Smooth muscle cell (in vitro differentiated cells): ENCODE data around the gene LRP5. TPM values are rescaled to one million over a fixed set of nuclear protein-coding genes. Genes with fewer than 3 reads are reported as not detected.

Source experiments
- DNase-seq: peaks from one replicate; lab custom pipeline; 2025; ENCODE audit not compliant: unreplicated experiment; lab: John Stamatoyannopoulos, UW
- H2AFZ ChIP-seq: fragments of 200-600 bp; sonication (generic); 2 replicates; pipeline ENCODE4 v1.6.0; 2016; ENCODE audit warnings: antibody characterized with exemption, low read depth, mild to moderate bottlenecking
- H3F3A ChIP-seq: fragments of 200-600 bp; sonication (generic); 2 replicates; pipeline ENCODE4 v1.6.0; 2017; ENCODE audit warnings: antibody characterized with exemption, low read depth
- H3K27ac ChIP-seq: fragments of 200-600 bp; sonication (generic); 2 replicates; pipeline ENCODE4 v1.5.1; 2016; ENCODE audit warnings: low read depth, mild to moderate bottlenecking
- H3K27me3 ChIP-seq: fragments of 200-600 bp; sonication (generic); 2 replicates; pipeline ENCODE4 v1.6.1; 2016; ENCODE audit warnings: low read depth, mild to moderate bottlenecking
- H3K36me3 ChIP-seq: fragments of 200-600 bp; sonication (generic); 2 replicates; pipeline ENCODE4 v1.5.1; 2016; ENCODE audit warnings: low read depth
- H3K4me1 ChIP-seq: fragments of 200-600 bp; sonication (generic); 2 replicates; pipeline ENCODE4 v1.5.1; 2016; ENCODE audit warnings: low read depth
- H3K4me2 ChIP-seq: fragments of 200-600 bp; sonication (generic); 2 replicates; pipeline ENCODE4 v1.6.0; 2016; ENCODE audit warnings: mild to moderate bottlenecking
- H3K4me3 ChIP-seq: fragments of 200-600 bp; sonication (generic); 2 replicates; pipeline ENCODE4 v1.5.1; 2016; ENCODE audit warnings: mild to moderate bottlenecking
- H3K79me2 ChIP-seq: fragments of 200-600 bp; sonication (generic); 2 replicates; pipeline ENCODE4 v1.6.0; 2016; ENCODE audit warnings: low read depth, mild to moderate bottlenecking
- H3K9ac ChIP-seq: fragments of 200-600 bp; sonication (generic); 2 replicates; pipeline ENCODE4 v1.6.0; 2016; ENCODE audit warnings: low read depth
- H3K9me3 ChIP-seq: fragments of 200-600 bp; sonication (generic); replicated peaks from 2 replicates; pipeline ENCODE4 v1.5.1; 2016; ENCODE audit warnings: low read depth
- H4K20me1 ChIP-seq: fragments of 200-600 bp; sonication (generic); 2 replicates; pipeline ENCODE4 v1.6.0; 2016; ENCODE audit warnings: low read depth
- WGBS: methylation state at CpG from one replicate; pipeline ENCODE4 v1.1.7; 2016; ENCODE audit warnings: low lambda C conversion rate; 5-methylcytosine and 5-hydroxymethylcytosine counted together
- polyA plus RNA-seq: library from polyadenylated mRNA; unstranded; fragments of >200 nt; fragmentation: Nextera tagmentation; extraction: Ambion mirVana; gene quantifications from 2 replicates; pipeline ENCODE4 v1.2.1, GENCODE V29; 2016
- total RNA-seq: library from RNA; depleted of rRNA; stranded (reverse); fragments of >200 nt; gene quantifications from 2 replicates; pipeline ENCODE4 v1.2.3, GENCODE V29; 2014
- TF ChIP-seq, protein P1 (sequence below): fragments of 200-600 bp; sonication (generic); IDR thresholded peaks from 2 replicates; pipeline ENCODE4 v1.5.1; 2017; ENCODE audit warnings: borderline replicate concordance, mild to moderate bottlenecking, antibody characterized with exemption; ENCODE audit not compliant: insufficient read depth, poor library complexity, severe bottlenecking

The LRP5 gene
- total and polyA plus RNA-seq, 2 experiments from 2014 or later = 16.1 to 26.6 TPM

DNA sequence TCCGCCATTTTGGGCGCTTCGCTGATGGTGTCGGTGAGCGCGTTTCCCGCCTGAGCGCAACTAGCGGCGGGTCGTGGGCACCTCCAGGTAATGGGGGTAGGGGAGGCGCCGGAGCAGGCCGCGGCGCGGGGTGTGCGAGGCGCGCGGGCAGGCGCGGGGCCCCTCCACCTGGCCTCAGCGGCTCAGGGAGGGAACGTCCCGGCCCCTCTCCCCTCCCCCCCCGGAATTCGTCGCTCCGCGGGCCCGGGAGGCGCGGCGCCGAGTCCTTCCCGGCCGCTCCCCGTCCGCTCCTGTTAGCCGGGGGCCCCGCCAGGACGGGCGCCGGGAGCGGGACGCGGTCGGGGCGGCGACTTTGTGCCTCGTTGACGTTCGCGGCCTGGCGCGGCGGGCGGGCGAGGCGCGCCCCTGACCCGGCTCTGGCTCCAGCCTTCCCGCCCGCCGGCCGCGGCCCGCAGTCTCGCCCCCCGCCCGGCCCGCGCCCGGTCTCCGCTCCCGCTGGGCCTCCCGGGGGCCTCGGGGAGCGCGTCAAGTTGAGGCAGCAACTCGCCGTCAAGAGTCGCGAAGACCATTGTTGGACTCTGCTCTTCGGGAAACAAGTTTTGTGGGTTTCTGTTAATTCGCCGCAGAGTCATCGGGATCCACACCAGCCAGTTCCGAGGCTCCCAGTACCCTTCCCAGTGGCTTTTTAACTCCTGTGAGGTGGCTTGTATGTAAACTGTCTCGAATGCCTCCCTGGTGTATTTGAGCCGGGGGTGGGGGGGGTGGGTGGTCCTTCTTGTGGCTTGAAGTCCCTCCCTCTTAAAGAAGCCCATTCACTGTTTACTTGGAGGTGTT is 148.6 kb downstream of the LRP5 start, which contains the start of gene PPP6R3:
Gene PPP6R3 (plus strand): TSS at position 12 of the 834 bp plus-strand sequence. CDS start 76,913 bp downstream, outside the sequence.
- H3K9me3 ChIP-seq = no peaks in the 10 kb centered on the region
- H3F3A ChIP-seq = peaks cover 7% of the 10 kb centered on the region
- H3K27ac ChIP-seq = peak within 1 kb of the TSS; percentile 87
- H2AFZ ChIP-seq = peak within 1 kb of the TSS; percentile 36
- H3K4me3 ChIP-seq = peak within 1 kb of the TSS; percentile 95
- peaks cover 54% of the 10 kb centered on the region for H3K79me2 ChIP-seq
- TF ChIP-seq, protein P1, sequence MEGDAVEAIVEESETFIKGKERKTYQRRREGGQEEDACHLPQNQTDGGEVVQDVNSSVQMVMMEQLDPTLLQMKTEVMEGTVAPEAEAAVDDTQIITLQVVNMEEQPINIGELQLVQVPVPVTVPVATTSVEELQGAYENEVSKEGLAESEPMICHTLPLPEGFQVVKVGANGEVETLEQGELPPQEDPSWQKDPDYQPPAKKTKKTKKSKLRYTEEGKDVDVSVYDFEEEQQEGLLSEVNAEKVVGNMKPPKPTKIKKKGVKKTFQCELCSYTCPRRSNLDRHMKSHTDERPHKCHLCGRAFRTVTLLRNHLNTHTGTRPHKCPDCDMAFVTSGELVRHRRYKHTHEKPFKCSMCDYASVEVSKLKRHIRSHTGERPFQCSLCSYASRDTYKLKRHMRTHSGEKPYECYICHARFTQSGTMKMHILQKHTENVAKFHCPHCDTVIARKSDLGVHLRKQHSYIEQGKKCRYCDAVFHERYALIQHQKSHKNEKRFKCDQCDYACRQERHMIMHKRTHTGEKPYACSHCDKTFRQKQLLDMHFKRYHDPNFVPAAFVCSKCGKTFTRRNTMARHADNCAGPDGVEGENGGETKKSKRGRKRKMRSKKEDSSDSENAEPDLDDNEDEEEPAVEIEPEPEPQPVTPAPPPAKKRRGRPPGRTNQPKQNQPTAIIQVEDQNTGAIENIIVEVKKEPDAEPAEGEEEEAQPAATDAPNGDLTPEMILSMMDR = no peak
- peaks cover 21% of the 10 kb centered on the region for H3K4me1 ChIP-seq
- H3K36me3 ChIP-seq = no peaks in the 10 kb centered on the region
- H3K27me3 ChIP-seq = no peaks in the 10 kb centered on the region
- peak within 1 kb of the TSS; percentile 97 for H3K4me2 ChIP-seq
- H3K9ac ChIP-seq = peak within 1 kb of the TSS; percentile 97
- H4K20me1 ChIP-seq = peaks cover 49% of the 10 kb centered on the region
- WGBS = 2% methylated on average over 20 of the region's 92 CpGs
- DNase-seq = no peak

DNA sequence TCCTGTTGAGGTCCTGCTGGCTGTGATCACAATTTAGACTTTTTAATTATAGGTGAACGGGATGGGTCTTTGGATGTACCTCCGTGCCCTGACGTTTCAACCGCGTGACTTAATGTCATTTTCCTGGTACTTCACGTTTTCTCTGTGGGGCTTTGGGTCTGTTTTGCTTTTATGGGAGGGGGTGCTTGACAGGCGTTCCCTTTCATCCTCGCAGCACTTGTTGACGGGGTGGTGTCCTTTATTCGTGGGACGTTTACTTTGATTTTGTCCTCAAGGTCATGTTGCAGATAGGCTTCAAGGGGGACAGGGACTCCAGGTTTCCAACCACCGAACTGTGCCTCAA is 149.2 kb downstream of the LRP5 start:
- no peaks in the 10 kb centered on the region for H3K36me3 ChIP-seq
- H4K20me1 ChIP-seq = peaks cover 55% of the 10 kb centered on the region
- H3K27me3 ChIP-seq = no peaks in the 10 kb centered on the region
- TF ChIP-seq, protein P1 = no peak
- peaks cover 60% of the 10 kb centered on the region for H3K79me2 ChIP-seq
- peak overlapping the region; percentile 97 for H3K9ac ChIP-seq
- peak overlapping the region; percentile 97 for H3K4me2 ChIP-seq
- no peak overlapping the region for H2AFZ ChIP-seq
- no peak for DNase-seq
- peak overlapping the region; percentile 87 for H3K27ac ChIP-seq
- peaks cover 7% of the 10 kb centered on the region for H3F3A ChIP-seq
- 5% methylated on average over 12 of the region's 12 CpGs for WGBS
- H3K4me1 ChIP-seq = peaks cover 23% of the 10 kb centered on the region
- peak overlapping the region; percentile 95 for H3K4me3 ChIP-seq
- no peaks in the 10 kb centered on the region for H3K9me3 ChIP-seq

DNA sequence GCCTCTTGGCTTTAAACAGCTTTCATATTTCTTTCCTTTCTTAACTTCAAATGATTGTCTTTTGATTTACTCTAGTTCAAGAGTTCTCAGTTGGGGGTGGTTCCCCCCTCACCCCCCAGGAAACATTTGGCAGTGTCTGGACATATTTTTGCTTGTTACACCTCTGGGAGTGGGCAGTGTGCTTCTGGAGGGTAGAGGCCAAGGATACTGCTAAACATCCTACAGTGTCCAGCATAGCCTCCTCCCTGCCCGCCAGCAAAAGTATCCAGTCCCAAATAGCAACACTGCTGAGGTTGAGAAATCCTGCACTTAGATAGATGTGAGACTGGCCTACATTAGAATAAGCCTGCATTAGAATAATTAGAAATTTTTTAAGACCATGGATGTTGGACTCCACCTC is 151.3 kb downstream of the LRP5 start:
- Histone ChIP-seq H3K27me3 (no peaks in the 10 kb centered on the region), H3K4me1 (peaks cover 42% of the 10 kb centered on the region), H3K9me3 (no peaks in the 10 kb centered on the region), H4K20me1 (peaks cover 77% of the 10 kb centered on the region), H3K4me2 (peak overlapping the region; percentile 97), H3K79me2 (peaks cover 82% of the 10 kb centered on the region), H3K4me3 (peak overlapping the region; percentile 95), H3K36me3 (no peaks in the 10 kb centered on the region), H3K27ac (peak overlapping the region; percentile 13), H2AFZ (no peak overlapping the region), H3K9ac (no peak overlapping the region), H3F3A (peaks cover 7% of the 10 kb centered on the region)
- TF ChIP-seq, protein P1 = no peak
- DNase-seq = no peak
- WGBS = 97% methylated on average over 1 of the region's 1 CpG
